Measurements from ENCODE around the gene CHRNE. TPM values are rescaled to one million over a fixed set of nuclear protein-coding genes. Genes with fewer than 3 reads are reported as not detected.

The CHRNE gene
- total and polyA plus RNA-seq, 2 of the 13 experiments (the other 11 are each of a cell fraction or from before 2014, with no cell fraction given) = 0.53 to 0.59 TPM

DNA sequence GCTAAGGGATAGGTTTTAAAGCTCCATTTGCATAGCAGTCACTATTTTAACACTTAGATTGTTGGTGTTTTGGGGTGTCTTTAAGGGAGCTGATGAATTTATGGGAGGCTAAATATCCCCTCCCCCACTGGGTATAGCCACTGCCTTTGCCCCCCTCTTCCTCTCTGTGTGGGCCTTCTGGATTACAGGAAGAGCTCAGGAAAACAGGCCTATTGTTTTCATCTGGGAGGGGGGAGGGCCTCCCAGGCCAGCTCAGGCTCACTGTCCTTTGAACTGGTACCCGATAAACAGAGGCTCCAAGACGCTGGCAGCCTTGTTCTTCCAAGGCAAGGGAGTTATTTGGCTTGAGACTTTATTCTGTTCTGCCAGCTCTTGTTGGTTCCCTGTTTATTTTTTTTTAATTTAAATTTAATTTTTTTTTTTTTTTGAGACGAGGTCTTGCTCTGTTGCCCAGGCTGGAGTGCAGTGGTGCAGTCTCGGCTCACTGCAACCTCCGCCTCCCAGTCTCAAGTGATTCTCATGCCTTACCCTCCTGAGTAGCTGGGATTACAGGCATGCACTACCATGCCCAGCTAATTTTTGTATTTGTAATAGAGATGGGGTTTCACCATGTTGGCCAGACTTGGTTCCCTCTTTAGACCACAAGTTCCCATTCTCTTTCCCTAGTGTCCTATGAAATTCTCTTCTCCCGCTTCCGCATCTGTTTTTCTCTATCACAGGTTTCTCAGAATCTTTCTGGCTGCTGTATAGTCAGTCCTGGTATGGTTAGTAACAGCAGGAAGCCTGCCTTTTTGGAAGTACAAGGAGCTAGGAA lies 44.6 kb downstream of the CHRNE start (continued):
- TF ChIP-seq HHEX (CRISPR knock-in tag; IDR thresholded peaks at IDR 0.05) (no peak), SRSF4 (IDR thresholded peaks at IDR 0.05; ENCODE audit: low read depth, low read length, poor library complexity, severe bottlenecking) (no peak), ZNF7 (CRISPR knock-in tag; IDR thresholded peaks at IDR 0.05) (no peak), FOXP1 (IDR thresholded peaks at IDR 0.05) (no peak), FOXP1 (CRISPR knock-in tag; IDR thresholded peaks at IDR 0.05) (peak; percentile 84), ZNF883 (CRISPR knock-in tag; IDR thresholded peaks at IDR 0.05; ENCODE audit: not compliant biosample characterization) (no peak), ZNF263 (CRISPR knock-in tag; IDR thresholded peaks at IDR 0.05) (no peak), SP1 (IDR thresholded peaks at IDR 0.05) (no peak), SP1 (CRISPR knock-in tag; IDR thresholded peaks at IDR 0.05) (no peak), MAZ (IDR thresholded peaks at IDR 0.05; ENCODE audit: borderline replicate concordance, low read depth, low read length) (no peak), MAZ (CRISPR knock-in tag; IDR thresholded peaks at IDR 0.05; ENCODE audit: low read depth) (peak; percentile 68), SOX13 (IDR thresholded peaks at IDR 0.05) (peak; percentile 76; the same call in 1 of the 2 replicates), SOX13 (CRISPR knock-in tag; conservative IDR thresholded peaks at IDR 0.05 in 1 of 2, IDR thresholded peaks at IDR 0.05 in 1 of 2) (peak in 1 of 2 experiments; percentile 95; a peak in 2 of 4 replicates), ZNF136 (CRISPR knock-in tag; IDR thresholded peaks at IDR 0.05; ENCODE audit: low read depth) (no peak), ETV5 (CRISPR knock-in tag; IDR thresholded peaks at IDR 0.05; ENCODE audit: borderline replicate concordance) (peak; percentile 75; the same call in 1 of the 2 replicates), ZNF224 (CRISPR knock-in tag; IDR thresholded peaks at IDR 0.05) (no peak), ZMYM2 (CRISPR knock-in tag; IDR thresholded peaks at IDR 0.05) (no peak), ERF (CRISPR knock-in tag; IDR thresholded peaks at IDR 0.05) (0 out of 2 replicates have a peak, but pooled peaks have one; percentile 23), KDM2A (CRISPR knock-in tag; IDR thresholded peaks at IDR 0.05; ENCODE audit: borderline replicate concordance, low read depth) (0 out of 2 replicates have a peak, but pooled peaks have one; percentile 15), ZBTB7A (CRISPR knock-in tag; IDR thresholded peaks at IDR 0.05) (no peak), HNF4A (CRISPR knock-in tag; IDR thresholded peaks at IDR 0.05) (peak; percentile 63), ZNF781 (CRISPR knock-in tag; IDR thresholded peaks at IDR 0.05; ENCODE audit: borderline replicate concordance, not compliant biosample characterization) (no peak), U2AF2 (IDR thresholded peaks at IDR 0.05; ENCODE audit: low read depth, low read length) (no peak)
- TF ChIP-seq, protein P1, sequence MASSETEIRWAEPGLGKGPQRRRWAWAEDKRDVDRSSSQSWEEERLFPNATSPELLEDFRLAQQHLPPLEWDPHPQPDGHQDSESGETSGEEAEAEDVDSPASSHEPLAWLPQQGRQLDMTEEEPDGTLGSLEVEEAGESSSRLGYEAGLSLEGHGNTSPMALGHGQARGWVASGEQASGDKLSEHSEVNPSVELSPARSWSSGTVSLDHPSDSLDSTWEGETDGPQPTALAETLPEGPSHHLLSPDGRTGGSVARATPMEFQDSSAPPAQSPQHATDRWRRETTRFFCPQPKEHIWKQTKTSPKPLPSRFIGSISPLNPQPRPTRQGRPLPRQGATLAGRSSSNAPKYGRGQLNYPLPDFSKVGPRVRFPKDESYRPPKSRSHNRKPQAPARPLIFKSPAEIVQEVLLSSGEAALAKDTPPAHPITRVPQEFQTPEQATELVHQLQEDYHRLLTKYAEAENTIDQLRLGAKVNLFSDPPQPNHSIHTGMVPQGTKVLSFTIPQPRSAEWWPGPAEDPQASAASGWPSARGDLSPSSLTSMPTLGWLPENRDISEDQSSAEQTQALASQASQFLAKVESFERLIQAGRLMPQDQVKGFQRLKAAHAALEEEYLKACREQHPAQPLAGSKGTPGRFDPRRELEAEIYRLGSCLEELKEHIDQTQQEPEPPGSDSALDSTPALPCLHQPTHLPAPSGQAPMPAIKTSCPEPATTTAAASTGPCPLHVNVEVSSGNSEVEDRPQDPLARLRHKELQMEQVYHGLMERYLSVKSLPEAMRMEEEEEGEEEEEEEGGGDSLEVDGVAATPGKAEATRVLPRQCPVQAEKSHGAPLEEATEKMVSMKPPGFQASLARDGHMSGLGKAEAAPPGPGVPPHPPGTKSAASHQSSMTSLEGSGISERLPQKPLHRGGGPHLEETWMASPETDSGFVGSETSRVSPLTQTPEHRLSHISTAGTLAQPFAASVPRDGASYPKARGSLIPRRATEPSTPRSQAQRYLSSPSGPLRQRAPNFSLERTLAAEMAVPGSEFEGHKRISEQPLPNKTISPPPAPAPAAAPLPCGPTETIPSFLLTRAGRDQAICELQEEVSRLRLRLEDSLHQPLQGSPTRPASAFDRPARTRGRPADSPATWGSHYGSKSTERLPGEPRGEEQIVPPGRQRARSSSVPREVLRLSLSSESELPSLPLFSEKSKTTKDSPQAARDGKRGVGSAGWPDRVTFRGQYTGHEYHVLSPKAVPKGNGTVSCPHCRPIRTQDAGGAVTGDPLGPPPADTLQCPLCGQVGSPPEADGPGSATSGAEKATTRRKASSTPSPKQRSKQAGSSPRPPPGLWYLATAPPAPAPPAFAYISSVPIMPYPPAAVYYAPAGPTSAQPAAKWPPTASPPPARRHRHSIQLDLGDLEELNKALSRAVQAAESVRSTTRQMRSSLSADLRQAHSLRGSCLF (CRISPR knock-in tag; IDR thresholded peaks at IDR 0.05; ENCODE audit: borderline replicate concordance) = no peak
